H1 (cell line): ENCODE data around the gene SPSB3. TPM values are rescaled to one million over a fixed set of nuclear protein-coding genes. Genes with fewer than 3 reads are reported as not detected.

Experiments used
- CHD1 ChIP-seq: IDR thresholded peaks from 2 replicates; pipeline ENCODE4 v1.6.1; 2012; ENCODE audit warnings: low read depth, low read length, improper control_type of control experiment
- CHD7 ChIP-seq: fragments of 300-600 bp; sonication (generic); IDR thresholded peaks from 2 replicates; pipeline ENCODE4 v1.7.1; 2012; ENCODE audit warnings: low read length, moderate library complexity, mild to moderate bottlenecking, inconsistent platforms; ENCODE audit not compliant: insufficient replicate concordance
- CTCF ChIP-seq, 3 experiments: IDR thresholded peaks; 1 replicate in 2 of 3; 2 replicates in 1 of 3; pipeline versions ENCODE4 v1.5.1 to v1.6.1; 2011; ENCODE audit warnings: low read length in 3 of 3, mild to moderate bottlenecking in 3 of 3, inconsistent platforms in 2 of 3, low read depth in 1 of 3, moderate library complexity in 1 of 3; ENCODE audit not compliant: insufficient read depth in 1 of 3; ENCODE audit errors: control extremely low read depth in 1 of 3
- GTF2F1 ChIP-seq: IDR thresholded peaks from 2 replicates; pipeline ENCODE4 v1.6.1; 2012; ENCODE audit warnings: low read depth, low read length, improper control_type of control experiment, borderline replicate concordance
- KDM4A ChIP-seq: IDR thresholded peaks from one replicate; pipeline ENCODE4 v1.7.1; 2012; ENCODE audit warnings: low read depth, mild to moderate bottlenecking, moderate library complexity, low read length, inconsistent platforms; ENCODE audit not compliant: severe bottlenecking
- POU5F1 ChIP-seq: IDR thresholded peaks from 2 replicates; pipeline ENCODE4 v1.6.1; 2011; ENCODE audit warnings: low read depth, mild to moderate bottlenecking, low read length, moderate library complexity
- SAP30 ChIP-seq: fragments of 300-600 bp; sonication (generic); IDR thresholded peaks from 2 replicates; pipeline ENCODE4 v1.7.1; 2012; ENCODE audit warnings: low read length, moderate library complexity, mild to moderate bottlenecking, inconsistent platforms; ENCODE audit not compliant: insufficient read depth, insufficient replicate concordance
- SIX5 ChIP-seq: IDR thresholded peaks from 2 replicates; pipeline ENCODE4 v1.6.1; 2011; ENCODE audit warnings: mild to moderate bottlenecking, low read depth, low read length
- SRF ChIP-seq: IDR thresholded peaks from 2 replicates; pipeline ENCODE4 v1.6.1; 2011; ENCODE audit warnings: mild to moderate bottlenecking, low read depth, low read length, moderate library complexity
- YY1 ChIP-seq: IDR thresholded peaks from 2 replicates; pipeline ENCODE4 v1.6.1; 2011; ENCODE audit warnings: low read depth, mild to moderate bottlenecking, low read length
- polyA plus RNA-seq, 7 experiments: library from polyadenylated mRNA; depleted of rRNA in 3 of 7; stranded (reverse) in 5 of 7; unstranded in 2 of 7; fragments of >200 nt in 5 of 7; fragments of 200-250 nt in 2 of 7; gene quantifications; 1 replicate in 5 of 7; 2 replicates in 1 of 7; 4 replicates in 1 of 7; pipeline versions ENCODE4 v1.2.1 to v1.2.3, GENCODE V29; 2011 to 2013; ENCODE audit warnings: missing spikeins in 2 of 7, mixed read lengths in 2 of 7
- total RNA-seq: library from RNA; stranded (reverse); fragmentation: NEBNext Ultra II Directional; extraction: Animal tissue kit (Norgen Biotek cat#: 25700); gene quantifications from 2 replicates; pipeline ENCODE4 v1.2.1, GENCODE V29; 2021

SPSB3 gene
- total and polyA plus RNA-seq, 2 of the 8 experiments (the other 6 are each of a cell fraction or from before 2014, with no cell fraction given) = 22.5 to 37.8 TPM

- TF ChIP-seq CHD7 (no peak), YY1 (no peak), GTF2F1 (no peak), CTCF (IDR thresholded peaks at IDR 0.05; ENCODE audit: control extremely low read depth in 1 of 3, insufficient read depth in 1 of 3, low read depth in 1 of 3, low read length in 3 of 3) (no peak), POU5F1 (no peak), SAP30 (no peak), SIX5 (no peak), CHD1 (no peak), SRF (no peak), KDM4A (no peak)
Measured at GRCh38 chr16:1732071-1732470, 50.3 kb downstream of the SPSB3 start (continued).
